K562 (cell line): ENCODE results near the gene WDR88. TPM values are rescaled to one million over a fixed set of nuclear protein-coding genes. Genes with fewer than 3 reads are reported as not detected.

Experiments used
- ARNT ChIP-seq, 2 experiments: fragments of 450-650 bp; IDR thresholded peaks; 2 replicates each; pipeline ENCODE4 v1.6.1; 2016; ENCODE audit warnings: mild to moderate bottlenecking in 1 of 2
- GATAD2A ChIP-seq: fragments of 450-650 bp; IDR thresholded peaks from 2 replicates; pipeline ENCODE4 v1.6.1; 2017
- GATAD2B ChIP-seq: fragments of 450-650 bp; IDR thresholded peaks from 2 replicates; pipeline ENCODE4 v1.6.1; 2017; ENCODE audit warnings: mild to moderate bottlenecking, borderline replicate concordance
- GTF2B ChIP-seq: IDR thresholded peaks from 2 replicates; pipeline ENCODE4 v1.6.1; 2011; ENCODE audit not compliant: insufficient read length; ENCODE audit errors: extremely low read depth
- HDAC2 ChIP-seq: fragments of 450-650 bp; IDR thresholded peaks from 2 replicates; pipeline ENCODE4 v1.6.1; 2016; ENCODE audit warnings: mild to moderate bottlenecking
- HEY1 ChIP-seq: fragments of 250-450 bp; sonication (Bioruptor Pico); IDR thresholded peaks from 2 replicates; pipeline ENCODE4 v1.5.0; 2020; ENCODE audit warnings: mild to moderate bottlenecking, moderate library complexity, borderline replicate concordance
- MED1 ChIP-seq: sonication (generic); formaldehyde crosslinking; IDR thresholded peaks from 2 replicates; pipeline ENCODE4 v1.8.1; 2023; ENCODE audit warnings: missing genetic modification reagents, borderline replicate concordance
- NONO ChIP-seq, 2 experiments: fragments of 200-400 bp in 1 of 2; fragments of 450-650 bp in 1 of 2; formaldehyde crosslinking in 1 of 2; IDR thresholded peaks; 2 replicates each; pipeline ENCODE4 v1.6.1; 2017; ENCODE audit warnings: low read depth in 2 of 2, mild to moderate bottlenecking in 2 of 2, moderate library complexity in 2 of 2, low read length in 1 of 2
- POU5F1 ChIP-seq: fragments of 150-350 bp; IDR thresholded peaks from 2 replicates; pipeline ENCODE4 v1.6.1; 2014; ENCODE audit warnings: borderline replicate concordance, low read length, low read depth, mild to moderate bottlenecking; ENCODE audit not compliant: partially characterized antibody
- RAD51 ChIP-seq: fragments of 450-650 bp; IDR thresholded peaks from 2 replicates; pipeline ENCODE4 v1.7.1; 2016; ENCODE audit warnings: low read depth, mild to moderate bottlenecking, borderline replicate concordance
- RBM25 ChIP-seq: fragments of 200-400 bp; formaldehyde crosslinking; IDR thresholded peaks from 2 replicates; pipeline ENCODE4 v1.6.1; 2018; ENCODE audit warnings: low read length, low read depth, moderate library complexity; ENCODE audit not compliant: severe bottlenecking
- TEAD4 ChIP-seq, 2 experiments: sonication (generic) in 1 of 2; formaldehyde crosslinking in 1 of 2; IDR thresholded peaks; 2 replicates each; pipeline versions ENCODE4 v1.6.1 to v1.8.0; 2012 to 2022; ENCODE audit warnings: borderline replicate concordance in 1 of 2, inconsistent platforms in 1 of 2, low read length in 1 of 2, mild to moderate bottlenecking in 1 of 2, missing genetic modification reagents in 1 of 2
- TOE1 ChIP-seq, 2 experiments: fragments of 450-650 bp in 1 of 2; sonication (generic) in 1 of 2; formaldehyde crosslinking in 1 of 2; IDR thresholded peaks; 2 replicates each; pipeline versions ENCODE4 v1.7.1 to v1.8.0; 2016 to 2022; ENCODE audit warnings: borderline replicate concordance in 2 of 2, mild to moderate bottlenecking in 2 of 2, antibody characterized with exemption in 1 of 2, inconsistent platforms in 1 of 2, low read depth in 1 of 2, missing genetic modification reagents in 1 of 2, moderate library complexity in 1 of 2
- ZBTB33 ChIP-seq: sonication (generic); formaldehyde crosslinking; IDR thresholded peaks from 2 replicates; pipeline ENCODE4 v1.8.1; 2023; ENCODE audit warnings: mild to moderate bottlenecking, missing genetic modification reagents
- ZBTB43 ChIP-seq: sonication (generic); formaldehyde crosslinking; IDR thresholded peaks from 2 replicates; pipeline ENCODE4 v1.8.0; 2023; ENCODE audit warnings: mild to moderate bottlenecking, missing genetic modification reagents
- ZNF212 ChIP-seq: fragments of 450-650 bp; formaldehyde crosslinking; IDR thresholded peaks from 2 replicates; pipeline ENCODE4 v1.4.0; 2020; ENCODE audit warnings: mild to moderate bottlenecking
- ZNF589 ChIP-seq: fragments of 200-800 bp; sonication (Bioruptor generic); IDR thresholded peaks from 2 replicates; pipeline ENCODE4 v1.6.1; 2016; ENCODE audit warnings: low read depth, missing genetic modification characterization, missing compliant biosample characterization
- ZSCAN29 ChIP-seq: fragments of 450-650 bp; IDR thresholded peaks from 2 replicates; pipeline ENCODE4 v1.6.1; 2017
- polyA plus RNA-seq, 8 experiments: library from polyadenylated mRNA; depleted of rRNA in 4 of 8; stranded (reverse) in 5 of 8; unstranded in 3 of 8; fragments of >200 nt; fragmentation: Nextera tagmentation in 2 of 8; fragmentation: Illumina TruSeq in 1 of 8; extraction: Ambion mirVana in 2 of 8; extraction: Trizol in 1 of 8; gene quantifications; 2 replicates each; pipeline versions ENCODE4 v1.2.1 to v1.2.3, GENCODE V29; 2011 to 2014; ENCODE audit warnings: inconsistent platforms in 1 of 8, missing spikeins in 1 of 8
- total RNA-seq, 7 experiments: library from RNA; depleted of rRNA in 6 of 7; stranded (reverse); fragments of >200 nt in 6 of 7; fragmentation: Illumina TruSeq in 2 of 7; extraction: Trizol in 2 of 7; gene quantifications; 2 replicates each; pipeline versions ENCODE4 v1.2.1 to v1.2.3, GENCODE V29; 2011 to 2021; ENCODE audit warnings: low replicate concordance in 1 of 7

Gene WDR88
- total and polyA plus RNA-seq, 9 of the 15 experiments (the other 6 are each of a cell fraction or from before 2014, with no cell fraction given) = 0.03 to 0.04 TPM; not detected in 7

- TF ChIP-seq RAD51 (peak; percentile 45; the same call in 1 of the 2 replicates), MED1 (CRISPR knock-in tag) (no peak), GTF2B (no peak), HDAC2 (peak; percentile 98), RBM25 (peak; percentile 44), TOE1 (IDR thresholded peaks at IDR 0.05; ENCODE audit: borderline replicate concordance) (0 out of 2 replicates have a peak, but pooled peaks have one; percentile 47), TOE1 (CRISPR knock-in tag; IDR thresholded peaks at IDR 0.05; ENCODE audit: borderline replicate concordance, low read depth) (no peak), ARNT (IDR thresholded peaks at IDR 0.05) (peak; percentile 70 to 94; a peak in 2 of 4 replicates), TEAD4 (IDR thresholded peaks at IDR 0.05; ENCODE audit: low read length) (peak; percentile 97), TEAD4 (CRISPR knock-in tag; IDR thresholded peaks at IDR 0.05; ENCODE audit: borderline replicate concordance) (no peak), ZNF589 (peak; percentile 17; the same call in 1 of the 2 replicates), GATAD2B (no peak; the same call in 1 of the 2 replicates), NONO (IDR thresholded peaks at IDR 0.05; ENCODE audit: low read depth in 2 of 2, low read length in 1 of 2) (no peak; a peak in 1 of 4 replicates), ZSCAN29 (no peak), ZBTB33 (CRISPR knock-in tag) (no peak), GATAD2A (peak; percentile 82; the same call in 1 of the 2 replicates), POU5F1 (no peak), ZBTB43 (no peak), ZNF212 (CRISPR knock-in tag) (no peak), HEY1 (no peak)
Observed at GRCh38 chr19:33124207-33125098, 7.5 kb upstream of the WDR88 start (continued).
